Activated CD4-positive, alpha-beta T cell treated with anti-CD3 and anti-CD28 coated beads, Interleukin-2, amount 50 U/mL, for 4 hours (primary cell): Measurements from ENCODE around the gene CEP120.
"Not testable (repeated sequence)": the region's sequence is repeated elsewhere in the genome, so short reads cannot be mapped to it uniquely, and the experiment has no call there.

Source experiments
- DNase-seq, 2 experiments: peaks; one replicate each; pipeline ENCODE4 v3.0.0-alpha.2; 2020

The CEP120 gene

DNA sequence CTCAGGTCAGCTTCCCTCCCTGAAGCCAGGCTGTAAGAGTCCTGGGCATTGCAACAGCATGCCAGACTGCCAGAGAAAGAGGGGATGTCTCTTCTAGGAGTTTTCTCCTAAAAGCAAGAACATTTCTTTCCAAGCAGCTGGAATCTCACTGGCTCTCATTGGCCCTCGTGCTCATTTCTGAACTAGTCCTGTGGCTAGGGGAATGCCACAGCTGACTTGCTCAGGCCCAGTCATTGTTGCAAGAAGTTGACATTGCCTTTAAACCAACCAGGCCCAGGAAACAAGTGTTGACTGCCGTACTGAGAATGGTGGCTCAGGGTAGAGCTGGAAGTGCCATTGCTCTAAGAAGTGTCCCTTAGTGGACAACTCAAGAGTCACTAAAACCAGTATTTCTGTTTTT is 15.0 kb upstream of the CEP120 start:
- DNase-seq: no peak

DNA sequence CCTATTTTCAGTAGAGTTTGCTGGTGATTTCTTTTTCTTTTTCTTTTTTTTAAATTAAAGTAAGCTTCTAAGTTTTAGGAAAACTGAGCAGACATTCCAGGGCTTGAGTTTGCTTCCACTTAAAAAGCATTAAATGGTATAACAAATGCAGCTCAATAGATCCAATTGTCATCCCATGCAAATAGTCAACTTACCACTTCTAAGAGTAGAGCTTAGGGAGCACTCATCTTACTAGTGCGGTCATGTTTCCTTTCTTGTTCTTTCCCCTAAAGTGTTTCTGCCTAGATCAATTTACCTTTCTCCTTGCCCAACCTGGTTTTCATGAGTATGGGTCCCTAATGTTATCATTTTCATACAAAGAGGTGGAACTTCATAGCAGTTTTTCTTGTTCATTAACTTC is 13.0 kb upstream of the CEP120 start:
- DNase-seq: no peak

DNA sequence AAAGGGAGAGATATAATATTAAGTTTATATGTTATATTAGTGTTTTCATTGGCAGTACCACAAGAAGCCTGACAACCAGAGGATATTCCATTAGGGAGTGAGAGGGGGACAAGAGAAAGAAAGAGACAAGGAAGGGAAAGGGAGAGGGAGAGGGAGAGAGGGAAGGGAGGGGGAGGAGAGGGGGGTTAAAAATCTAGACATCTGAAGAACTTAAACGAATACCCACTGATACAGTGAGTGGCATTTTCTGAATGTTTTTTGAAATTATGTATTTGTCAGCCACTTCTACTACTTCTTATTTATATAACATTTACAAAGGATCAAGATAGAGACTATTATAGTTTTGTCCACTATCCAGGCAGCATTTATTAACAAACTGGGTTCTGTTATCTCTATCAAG is 11.6 kb upstream of the CEP120 start:
- no peak for DNase-seq

DNA sequence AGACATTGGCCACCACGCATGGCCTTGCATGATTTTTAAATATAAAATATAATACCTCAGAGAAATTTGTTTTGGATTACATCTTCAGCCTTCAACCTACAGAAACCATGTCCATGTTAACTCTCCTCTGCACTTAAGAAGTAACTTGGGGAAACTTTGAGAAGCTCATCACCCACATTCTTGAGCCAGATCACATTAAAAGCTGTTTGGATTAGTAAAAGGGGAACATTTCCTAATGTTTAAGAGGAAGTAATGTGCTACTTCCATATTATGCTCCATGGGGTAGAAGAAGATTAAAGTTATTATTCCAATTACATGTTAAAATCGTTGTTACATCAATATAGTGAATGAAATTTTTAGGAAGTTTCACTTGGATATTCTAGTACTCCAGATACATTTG is 10.4 kb upstream of the CEP120 start:
- DNase-seq: no peak

DNA sequence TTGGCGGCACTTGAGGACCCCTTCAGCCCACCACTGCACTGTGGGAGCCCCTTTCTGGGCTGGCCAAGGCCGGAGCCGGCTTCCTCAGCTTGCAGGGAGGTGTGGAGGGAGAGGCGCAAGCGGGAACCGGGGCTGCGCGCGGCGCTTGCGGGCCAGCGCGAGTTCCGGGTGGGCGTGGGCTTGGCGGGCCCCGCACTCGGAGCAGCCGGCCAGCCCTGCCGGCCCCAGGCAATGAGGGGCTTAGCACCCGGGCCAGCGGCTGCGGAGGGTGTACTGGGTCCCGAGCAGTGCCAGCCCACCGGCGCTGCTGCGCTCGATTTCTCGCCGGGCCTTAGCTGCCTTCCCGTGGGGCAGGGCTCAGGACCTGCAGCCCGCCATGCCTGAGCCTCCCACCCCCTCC is 7.2 kb upstream of the CEP120 start:
- not testable (repeated sequence) for DNase-seq

DNA sequence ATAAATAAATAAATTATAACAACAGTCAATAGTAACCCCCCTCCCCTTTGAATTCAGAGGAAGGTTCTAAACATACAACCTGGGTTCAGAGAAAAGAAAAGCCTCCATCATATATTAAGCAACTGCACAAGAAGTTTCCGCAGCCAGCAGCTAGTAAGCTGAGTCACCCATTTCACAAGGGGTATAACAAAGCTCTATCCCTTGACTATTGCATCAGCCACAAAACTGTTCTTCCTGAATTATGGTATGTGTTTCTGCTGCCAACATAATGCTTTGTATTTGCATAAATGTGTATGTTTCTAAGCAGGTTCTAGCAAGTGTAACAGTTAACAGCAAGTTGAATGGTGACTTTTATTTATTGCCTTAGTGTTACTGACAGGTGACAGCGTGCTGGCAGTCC is 6.8 kb upstream of the CEP120 start:
- no peak for DNase-seq

DNA sequence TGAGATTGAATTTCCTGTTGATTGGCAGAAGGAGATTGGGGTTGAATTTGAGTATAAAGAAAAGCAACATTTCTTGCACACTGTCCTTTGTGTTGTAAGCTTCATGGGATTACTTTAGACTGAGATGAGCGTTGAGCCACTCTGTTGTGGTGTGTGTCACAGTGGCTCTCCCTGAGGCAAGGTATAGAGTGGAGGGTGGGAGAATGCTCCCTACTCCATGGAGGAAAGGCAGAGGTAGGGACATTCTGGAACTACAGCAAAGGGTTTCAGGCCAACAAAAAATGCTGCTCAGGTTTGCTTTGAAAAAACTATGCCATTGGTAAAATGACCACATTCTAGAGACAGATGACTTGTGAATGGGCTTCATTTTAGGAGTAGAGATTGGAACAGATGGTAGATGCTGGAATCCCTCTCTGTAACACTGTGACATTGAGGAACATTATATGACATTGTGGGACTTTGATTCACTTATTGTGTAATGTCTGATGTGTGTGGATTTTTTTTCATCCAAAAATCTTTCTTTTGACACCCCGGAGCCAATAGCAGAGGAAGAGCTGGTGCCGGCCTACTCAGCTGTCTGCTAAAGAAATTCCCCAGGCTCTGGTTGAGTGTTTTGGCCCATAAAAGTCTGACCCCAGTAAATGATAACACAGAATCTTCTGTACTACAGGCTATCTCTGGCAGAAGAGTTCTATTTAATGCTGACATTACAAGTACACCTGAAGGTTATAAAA is 6.2 kb upstream of the CEP120 start:
- no peak for DNase-seq

DNA sequence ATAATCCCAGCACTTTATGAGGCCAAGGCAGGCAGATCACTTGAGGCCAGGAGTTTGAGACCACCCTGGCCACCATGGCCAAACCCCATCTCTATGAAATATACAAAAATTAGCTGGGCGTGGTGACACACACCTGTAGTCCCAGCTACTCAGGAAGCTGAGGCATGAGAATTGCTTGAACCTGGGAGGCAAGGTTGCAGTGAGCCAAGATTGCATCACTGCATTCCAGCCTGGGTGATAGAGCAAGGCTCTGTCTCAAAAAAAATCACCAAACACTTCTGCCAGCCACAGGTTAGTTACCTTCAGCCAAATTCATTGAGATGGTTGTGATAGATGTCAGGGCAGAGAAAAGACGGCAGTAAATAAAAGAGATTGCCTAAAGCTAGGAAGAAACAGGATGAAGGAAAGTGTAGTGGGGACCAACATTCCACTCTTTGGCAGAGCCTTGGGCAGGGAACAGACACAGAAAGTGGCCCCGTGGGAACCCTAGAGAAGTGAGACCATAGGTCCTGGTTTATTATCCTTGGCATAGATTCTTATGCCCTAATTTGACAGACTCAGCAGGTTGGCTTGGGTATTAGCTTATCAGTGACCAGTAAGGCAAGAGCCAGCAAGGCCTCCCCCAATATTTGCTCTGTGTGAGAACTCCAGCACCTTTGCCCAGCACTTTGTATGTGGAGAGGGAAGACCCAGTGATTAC is 5.5 kb upstream of the CEP120 start:
- DNase-seq: no peak

DNA sequence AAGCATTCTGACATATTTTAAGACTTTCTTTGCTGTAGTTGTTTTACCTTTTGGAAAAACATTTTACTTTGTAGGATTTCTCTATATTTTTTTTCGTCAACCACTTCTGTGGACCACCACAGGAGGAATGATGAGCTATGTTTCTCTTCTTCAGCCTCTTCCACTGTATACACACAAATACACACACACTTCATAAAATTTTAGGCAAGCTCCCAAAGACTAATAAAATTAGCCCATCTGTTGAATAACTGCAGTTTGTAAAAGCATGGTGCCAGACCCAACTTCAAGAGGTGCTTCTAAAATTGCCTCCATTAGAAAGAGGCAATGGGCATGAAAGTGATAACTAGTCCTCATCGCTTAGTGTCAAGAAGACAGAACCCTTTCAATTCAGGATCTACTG is 4.1 kb upstream of the CEP120 start:
- no peak for DNase-seq

DNA sequence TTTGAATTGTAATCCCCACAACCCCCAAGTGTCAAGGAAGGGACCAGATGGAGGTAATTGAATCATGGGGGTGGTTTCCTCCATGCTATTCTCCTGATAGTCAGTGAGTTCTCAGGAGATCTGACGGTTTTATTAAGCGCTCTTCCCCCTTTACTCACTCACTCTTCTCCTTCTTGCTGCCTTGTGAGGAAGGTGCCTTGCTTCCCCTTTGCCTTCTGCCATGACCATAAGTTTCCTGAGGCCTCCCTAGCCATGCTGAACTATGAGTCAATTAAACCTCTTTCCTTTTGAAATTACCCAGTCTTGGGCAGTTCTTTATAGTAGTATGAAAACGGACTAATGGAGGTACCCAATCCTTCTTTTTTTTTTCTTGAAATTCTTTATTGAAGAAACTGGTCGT is 2.2 kb upstream of the CEP120 start:
- no peak for DNase-seq

DNA sequence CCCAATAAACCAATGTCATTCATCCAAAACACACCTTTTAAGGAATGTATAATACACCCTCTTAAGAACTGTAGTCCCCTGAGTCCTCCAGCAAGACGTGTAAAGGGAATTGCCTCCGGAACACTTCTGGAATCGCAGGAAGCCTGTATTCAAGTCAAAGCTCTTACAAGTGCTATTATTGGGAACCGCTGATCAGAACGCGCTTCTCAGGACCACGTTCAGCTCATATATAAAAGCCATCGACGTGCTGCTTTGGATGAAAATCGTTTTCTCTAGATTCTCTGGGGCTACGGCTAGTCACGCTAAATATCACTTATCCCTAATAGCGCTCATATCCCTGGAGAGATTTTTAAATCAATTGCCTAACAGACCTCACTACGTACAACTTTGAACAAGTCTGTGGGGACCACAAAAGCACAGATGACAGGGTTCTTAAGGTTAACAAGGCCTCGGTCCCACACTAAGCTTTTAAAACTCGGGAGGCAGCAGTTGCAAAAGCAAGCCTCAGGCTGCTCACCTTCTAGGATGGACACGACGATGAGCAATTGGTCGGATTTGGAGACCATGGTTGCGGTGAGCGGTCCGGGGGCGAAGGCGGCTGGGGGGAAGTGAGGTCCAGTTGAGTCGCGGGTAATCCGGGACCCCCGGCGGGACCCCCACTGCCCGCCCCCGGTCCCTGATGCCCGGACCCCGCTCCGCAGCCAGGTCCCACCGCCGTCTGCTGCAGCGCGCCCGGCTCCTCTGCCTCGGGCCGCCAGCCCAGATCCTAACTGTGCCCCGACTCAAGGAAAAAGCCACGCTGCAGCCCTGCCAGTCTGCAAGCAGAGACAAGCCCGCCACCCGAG is 548 bp downstream of the CEP120 start:
- DNase-seq: peak in 1 of 2 experiments; percentile 16

DNA sequence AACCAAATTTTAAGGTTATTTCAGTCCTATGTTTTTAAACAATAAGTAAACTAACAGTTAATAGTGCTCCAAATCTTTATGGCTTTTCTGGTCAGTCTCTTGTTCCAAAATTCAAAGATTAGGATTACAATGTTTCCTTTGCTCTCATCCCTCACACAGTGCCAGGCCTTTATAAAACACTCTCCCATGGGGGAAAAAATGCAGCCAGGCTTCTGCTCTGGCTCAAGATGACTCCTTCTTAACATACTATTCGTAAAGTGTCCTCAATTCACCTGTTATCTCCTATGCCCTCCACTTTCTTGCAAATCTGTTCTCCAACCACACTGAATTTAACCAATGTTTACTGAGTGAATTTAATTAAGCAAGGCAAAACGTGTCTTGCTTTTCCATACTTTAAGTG is 1.4 kb downstream of the CEP120 start:
- DNase-seq: no peak

DNA sequence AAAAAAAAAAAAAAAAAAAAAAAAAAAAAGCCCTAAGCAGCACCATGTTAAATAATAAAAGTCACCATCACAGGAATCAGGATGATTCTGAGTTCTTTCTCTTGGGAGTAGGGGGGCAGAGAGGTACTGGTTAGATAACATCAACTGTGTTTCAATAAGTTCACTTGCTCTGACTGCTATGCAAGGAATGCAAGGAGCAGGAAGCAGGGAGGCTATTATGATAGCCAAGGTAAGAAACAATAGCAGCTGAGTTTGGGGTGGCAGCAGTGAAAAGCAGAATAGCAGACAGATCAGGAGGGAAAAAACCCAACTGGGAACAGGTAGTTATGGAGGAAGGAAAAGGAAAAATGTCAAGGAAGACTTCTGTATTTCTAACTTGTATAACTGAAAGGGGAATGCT is 8.2 kb downstream of the CEP120 start:
- no peak for DNase-seq

DNA sequence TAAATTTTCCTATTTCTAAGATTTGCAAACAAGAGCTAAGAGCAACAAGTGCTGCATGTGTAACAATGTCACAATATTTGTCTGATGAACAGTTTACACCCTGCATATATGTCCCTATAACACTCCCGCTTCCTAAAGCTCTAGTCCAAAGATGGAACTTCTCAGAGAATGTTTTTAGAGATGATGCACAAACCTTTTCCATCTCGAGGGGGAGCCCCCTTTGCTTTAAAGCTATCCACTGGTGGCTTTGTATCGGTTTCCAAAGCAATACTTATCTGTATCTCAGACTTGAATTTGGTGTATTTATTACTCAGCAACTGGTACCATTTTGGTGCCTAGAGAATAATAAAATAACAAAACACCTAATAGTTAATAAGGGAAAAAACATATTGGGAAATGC is 11.0 kb downstream of the CEP120 start:
- no peak for DNase-seq

DNA sequence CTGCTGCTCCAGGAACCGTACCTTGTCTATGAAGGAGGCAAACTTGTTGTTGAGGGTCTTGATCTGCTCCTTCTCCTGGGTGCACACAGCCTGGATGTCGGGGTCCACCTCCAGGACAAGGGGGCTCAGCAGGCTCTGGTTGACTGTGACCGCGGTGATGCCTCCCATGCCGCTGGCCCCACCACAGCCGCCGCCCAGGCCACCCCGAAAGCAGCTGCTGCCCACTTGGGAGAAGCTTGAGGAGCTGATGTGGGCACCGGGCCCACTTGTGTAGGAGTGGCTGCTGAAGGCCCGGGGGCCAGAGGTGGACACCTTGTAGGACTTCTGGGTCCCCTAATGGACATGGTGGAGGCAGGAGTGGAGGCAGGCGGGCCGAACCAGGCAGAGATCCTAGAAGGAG is 21.2 kb downstream of the CEP120 start:
- DNase-seq: not testable (repeated sequence)

DNA sequence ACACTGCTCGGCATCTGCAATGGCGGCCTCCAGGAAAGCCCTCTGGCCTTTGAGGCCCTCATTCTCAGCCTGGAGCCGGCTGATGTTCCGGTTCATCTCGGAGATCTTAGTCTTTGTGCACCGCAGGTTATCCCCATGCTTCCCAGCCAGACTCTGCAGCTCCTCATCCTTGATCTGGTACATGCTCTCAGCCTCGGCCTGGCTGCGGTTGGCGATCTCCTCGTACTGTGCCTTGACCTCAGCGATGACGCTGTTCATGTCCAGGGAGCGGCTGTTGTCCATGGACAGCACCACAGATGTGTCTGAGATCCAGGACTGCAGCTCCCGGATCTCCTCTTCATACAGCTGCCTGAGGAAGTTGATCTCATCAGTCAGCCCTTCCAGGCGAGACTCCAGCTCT is 21.9 kb downstream of the CEP120 start:
- DNase-seq: no peak

DNA sequence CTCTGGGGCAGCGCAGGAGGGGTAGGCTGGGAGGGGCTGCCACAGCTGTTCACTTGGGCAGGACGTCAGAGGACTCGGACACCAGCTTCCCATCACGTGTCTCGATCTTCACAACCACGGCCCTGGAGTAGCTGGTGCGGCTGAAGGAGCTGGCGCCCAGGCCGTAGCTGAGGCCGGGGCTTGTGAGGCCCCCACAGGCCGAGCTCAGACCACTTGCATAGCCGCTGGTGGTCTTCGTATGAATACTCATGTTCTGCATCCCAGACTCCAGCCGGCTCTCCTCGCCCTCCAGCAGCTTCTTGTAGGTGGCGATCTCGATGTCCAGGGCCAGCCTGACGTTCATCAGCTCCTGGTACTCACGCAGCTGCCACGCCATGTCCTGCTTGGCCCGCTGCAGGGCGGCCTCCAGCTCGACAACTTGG is 22.3 kb downstream of the CEP120 start:
- not testable (repeated sequence) for DNase-seq

DNA sequence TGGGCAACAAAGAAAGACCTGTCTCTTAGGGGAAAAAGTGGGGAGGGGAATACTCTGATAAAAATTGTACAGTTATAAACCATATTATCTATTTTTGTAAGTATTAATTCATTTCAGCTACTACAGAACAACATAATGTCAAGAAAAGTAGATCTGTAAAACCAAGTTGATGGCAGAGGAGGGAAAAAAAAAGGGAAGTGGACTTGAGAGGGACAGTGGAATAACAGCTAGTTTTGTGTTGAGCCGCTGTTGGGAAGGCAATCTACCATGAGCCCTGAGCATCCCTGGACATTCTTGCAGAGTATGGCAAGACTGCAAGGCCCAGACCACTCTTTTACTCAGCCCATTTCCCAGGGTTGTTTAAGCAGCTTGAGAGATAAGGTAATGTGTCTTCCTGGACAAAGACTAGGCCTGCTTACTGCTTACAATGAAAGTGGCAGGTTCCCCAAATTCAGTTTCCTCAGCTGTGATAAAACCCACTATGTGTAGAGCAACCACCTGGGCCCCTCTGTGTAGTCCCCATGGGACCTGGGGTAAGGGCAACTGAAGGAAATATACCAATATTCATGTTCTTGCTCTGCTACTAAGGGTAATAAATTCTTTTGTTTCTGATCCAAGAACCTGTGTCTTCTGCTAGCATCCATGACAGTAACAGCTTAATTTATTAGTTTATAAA is 25.0 kb downstream of the CEP120 start:
- DNase-seq: no peak

DNA sequence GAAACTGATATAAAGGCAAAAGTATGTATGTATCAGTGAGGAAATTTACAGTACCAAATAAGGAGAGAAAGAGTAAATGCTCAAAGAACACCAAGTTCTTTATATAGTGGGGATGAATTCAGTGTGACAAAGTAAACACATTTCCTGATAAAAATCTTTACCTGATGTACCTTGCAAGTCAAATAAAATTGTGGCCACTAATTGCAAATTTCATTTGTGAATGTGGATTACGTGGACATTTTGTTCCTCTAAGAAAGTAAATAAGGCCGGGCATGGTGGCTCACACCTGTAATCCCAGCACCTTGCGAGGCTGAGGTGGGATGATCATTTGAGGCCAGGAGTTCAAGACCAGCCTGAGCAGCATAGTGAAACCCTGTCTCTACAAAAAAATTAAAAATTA is 25.7 kb downstream of the CEP120 start:
- no peak for DNase-seq

DNA sequence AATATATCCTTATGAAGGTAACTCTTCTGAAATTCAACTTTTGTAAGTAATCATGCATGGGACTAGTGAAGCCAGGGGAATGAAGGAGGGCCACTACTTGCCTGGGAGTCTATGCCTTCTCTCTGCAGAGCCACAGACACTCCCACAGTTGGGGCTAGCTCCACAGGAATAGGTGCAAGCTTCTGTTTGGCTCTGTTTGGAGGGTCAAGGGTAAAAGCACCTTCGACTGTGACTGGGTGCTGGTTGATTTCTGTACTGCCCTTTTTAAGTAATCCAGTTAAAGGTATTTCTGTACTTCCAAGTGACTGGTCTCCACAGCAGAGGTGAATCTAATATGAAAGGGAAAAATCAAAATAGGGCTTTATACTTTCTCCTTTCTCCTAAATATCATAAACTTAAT is 32.2 kb downstream of the CEP120 start:
- DNase-seq: no peak

DNA sequence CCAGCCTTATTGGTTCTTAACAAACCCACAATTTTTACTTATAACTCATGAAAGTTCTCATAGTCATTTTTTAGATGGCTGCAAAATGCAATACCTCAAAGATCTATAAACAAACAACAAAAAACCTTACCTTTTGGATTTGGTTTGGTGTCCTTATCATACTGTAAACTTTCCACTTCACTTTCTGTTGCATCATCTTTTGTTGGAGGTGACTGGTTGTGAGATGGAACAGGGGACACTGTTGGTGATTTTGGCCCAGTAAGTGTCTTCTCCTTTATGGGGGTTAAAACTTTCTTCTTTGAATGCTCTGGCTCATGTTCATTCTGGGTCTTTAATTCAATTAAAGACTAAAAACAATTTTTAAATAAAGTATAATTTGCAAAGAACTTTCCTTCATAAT is 33.4 kb downstream of the CEP120 start:
- DNase-seq: no peak

DNA sequence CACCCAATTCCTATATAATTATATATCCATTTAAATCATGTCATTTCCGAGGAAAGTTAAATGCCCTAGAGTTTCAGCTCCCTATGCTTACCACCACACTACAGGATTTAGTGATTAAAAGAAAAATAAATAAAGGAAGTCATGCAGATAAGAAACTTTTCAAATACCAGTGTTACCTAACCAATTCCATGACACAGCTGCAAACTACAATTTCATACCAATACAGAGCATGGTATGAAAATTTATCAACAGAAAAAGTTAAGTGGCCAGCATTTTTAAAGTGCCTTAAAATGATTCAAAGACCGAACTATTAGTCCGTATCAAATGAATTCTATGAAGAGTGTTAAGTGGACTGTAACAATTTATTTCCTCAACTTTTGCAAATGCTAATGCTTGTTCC is 35.9 kb downstream of the CEP120 start:
- no peak for DNase-seq

DNA sequence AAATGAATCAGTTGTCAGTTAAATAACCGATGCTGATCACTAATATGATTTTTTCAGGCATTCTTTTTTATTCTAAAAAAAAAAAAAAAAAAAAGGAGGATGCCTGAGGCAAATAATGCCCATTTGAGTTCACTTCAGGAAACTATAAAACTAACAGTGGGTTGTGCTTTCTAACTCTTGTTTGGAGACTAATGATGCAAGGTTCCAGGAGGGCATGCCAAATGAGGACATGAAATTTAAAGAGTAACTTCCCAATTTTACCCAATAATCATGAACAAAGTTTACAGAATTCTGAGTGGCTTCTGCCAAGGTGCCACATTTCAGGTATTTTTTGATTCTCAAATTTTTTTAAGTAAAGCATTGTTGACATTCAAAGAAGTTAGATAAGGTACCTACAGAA is 41.0 kb downstream of the CEP120 start:
- DNase-seq: no peak
